ENCODE results near the gene ANKRD18B.
"Not testable (repeated sequence)": the region's sequence is repeated elsewhere in the genome, so short reads cannot be mapped to it uniquely, and the experiment has no call there.

Gene ANKRD18B

DNA sequence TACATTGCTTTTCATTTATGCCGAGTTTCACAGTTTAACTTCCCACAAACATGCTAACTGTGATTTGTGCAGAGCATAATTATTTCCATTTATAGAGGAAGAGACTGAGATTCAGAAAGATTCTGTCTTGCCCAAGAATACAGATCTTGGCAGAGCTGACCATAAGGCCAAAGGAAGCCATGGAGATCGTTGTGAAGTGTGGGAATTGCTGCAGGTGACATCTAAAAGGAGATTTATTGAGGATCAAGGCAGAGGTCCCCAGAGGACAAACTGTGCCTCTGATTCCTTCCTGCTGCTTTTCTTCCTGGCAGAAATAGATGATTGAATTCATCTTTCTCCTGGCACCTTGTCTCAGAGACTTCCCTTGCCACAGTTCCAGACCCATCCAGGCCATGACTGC, 88.4 kb downstream of the ANKRD18B start:
- not testable (repeated sequence) for DNase-seq (ENCODE audit: low read depth)

- no peak for DNase-seq (ENCODE audit: low read depth)
These were observed 90.1 kb downstream of the ANKRD18B start for GRCh38 chr9:33614001-33614687.

GRCh38 chr9:33618370-33618769, 94.3 kb downstream of the ANKRD18B start:
- DNase-seq (ENCODE audit: low read depth) = not testable (repeated sequence)

GRCh38 chr9:33619666-33620404, 95.8 kb downstream of the ANKRD18B start:
- peak; percentile 48 for DNase-seq (ENCODE audit: low read depth)

DNA sequence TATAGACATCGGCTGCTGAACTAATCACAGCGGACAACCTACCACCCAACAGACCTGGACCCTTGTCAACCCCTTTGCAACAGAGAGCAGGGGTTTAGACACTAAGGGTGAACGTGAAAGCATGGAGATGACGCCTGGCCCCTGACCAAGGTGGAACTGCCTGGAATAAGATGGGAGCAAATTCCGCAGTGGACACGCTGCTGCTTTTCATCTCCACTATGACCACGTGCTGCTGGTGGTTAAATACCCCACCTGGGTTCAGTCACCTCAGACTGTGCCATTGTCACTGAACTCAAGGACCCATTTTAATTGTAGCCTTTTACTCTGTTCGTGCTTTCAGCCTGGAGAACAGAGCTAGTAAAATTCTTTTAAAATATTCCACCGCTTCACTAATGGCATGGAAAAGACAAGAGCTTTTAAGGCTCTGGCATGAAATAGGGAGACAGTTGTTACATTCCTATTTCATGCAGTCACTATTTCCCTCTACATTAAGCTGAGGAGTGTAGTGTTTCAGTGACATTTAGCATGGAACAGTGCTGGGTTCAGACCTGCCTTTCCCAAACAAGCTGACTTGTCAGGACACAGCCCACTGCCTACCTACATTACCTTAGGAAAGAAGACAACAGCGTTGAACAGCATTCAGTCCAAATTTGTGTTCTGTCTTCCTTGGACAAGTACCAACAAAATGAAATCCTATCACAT, 96.8 kb downstream of the ANKRD18B start:
- DNase-seq (ENCODE audit: low read depth) = peak; percentile 48
